Measurements from ENCODE around the gene S100PBP.

Gene S100PBP

DNA sequence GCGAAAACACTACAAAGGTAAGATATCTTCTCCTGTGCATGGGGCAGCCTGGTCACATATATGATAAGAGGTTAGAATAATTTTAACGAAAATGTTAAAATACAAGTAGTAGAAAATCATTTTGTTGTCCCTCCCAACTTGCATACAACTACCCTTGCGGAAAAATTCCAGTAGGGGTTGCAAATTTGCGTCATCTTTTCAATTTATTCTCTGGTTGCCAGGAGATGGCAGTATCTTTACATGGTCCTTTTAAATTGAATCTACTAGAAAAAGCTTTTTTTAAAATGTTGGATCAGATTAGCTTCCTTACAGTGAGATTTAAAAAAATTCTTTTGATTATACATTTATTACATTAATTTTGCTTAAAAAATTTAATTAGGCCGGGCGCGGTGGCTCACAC is 10.9 kb downstream of the S100PBP start:
- DNase-seq (ENCODE audit: low spot score) = no peak

DNA sequence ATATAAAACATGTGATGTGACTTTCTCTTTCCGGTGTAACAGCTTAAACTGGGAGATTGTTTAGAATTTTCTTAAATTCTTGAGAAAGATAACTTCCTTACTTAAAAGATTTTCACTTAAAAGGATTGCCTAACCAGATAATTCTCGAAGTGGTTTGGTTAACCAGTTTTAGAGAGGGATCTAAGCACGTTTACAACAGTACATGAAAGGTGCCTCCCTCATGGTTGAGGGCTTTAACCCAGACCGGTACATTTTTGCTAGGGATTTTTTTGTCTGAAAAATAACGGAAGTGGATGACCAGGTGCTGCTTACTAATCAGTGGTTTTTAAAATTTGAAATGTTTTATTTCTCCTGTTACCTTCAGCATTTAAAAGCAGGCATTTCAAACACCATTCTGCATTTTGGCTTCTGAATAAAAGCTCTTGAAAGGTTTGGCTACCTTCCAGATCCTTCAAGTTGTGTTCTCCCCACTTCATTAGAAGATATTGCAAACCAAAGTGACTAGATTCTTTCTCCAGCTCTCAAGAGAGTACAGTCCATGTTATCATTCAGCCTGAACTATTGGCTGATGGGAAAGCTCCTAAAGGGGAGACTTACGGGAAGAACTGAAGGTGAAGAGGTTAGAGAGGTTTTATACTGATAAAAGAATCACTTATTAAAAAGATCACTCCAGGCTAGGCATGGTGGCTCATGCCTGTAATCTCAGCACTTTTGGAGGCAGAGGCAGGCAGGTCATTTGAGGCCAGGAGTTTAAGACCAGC is 12.8 kb downstream of the S100PBP start:
- no peak for DNase-seq (ENCODE audit: low spot score)

DNA sequence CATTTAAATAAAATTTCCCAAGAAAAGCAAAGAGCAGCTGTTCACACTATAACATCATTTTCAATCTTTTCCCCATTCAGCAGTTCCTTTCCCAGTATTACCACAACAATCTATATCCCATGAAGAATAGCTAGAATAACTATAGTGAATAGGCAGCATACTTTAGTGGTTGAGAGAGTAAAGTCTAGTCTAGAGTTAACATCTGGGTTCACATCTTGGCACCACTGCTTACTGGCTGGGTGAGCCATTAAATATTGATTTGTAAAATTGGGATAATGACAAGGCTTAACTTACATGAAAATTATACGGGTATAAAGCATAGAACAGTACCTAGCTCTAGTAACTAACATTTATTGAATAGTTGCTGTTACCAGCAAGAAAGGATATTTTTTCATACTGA is 14.4 kb downstream of the S100PBP start:
- DNase-seq (ENCODE audit: low spot score) = no peak

DNA sequence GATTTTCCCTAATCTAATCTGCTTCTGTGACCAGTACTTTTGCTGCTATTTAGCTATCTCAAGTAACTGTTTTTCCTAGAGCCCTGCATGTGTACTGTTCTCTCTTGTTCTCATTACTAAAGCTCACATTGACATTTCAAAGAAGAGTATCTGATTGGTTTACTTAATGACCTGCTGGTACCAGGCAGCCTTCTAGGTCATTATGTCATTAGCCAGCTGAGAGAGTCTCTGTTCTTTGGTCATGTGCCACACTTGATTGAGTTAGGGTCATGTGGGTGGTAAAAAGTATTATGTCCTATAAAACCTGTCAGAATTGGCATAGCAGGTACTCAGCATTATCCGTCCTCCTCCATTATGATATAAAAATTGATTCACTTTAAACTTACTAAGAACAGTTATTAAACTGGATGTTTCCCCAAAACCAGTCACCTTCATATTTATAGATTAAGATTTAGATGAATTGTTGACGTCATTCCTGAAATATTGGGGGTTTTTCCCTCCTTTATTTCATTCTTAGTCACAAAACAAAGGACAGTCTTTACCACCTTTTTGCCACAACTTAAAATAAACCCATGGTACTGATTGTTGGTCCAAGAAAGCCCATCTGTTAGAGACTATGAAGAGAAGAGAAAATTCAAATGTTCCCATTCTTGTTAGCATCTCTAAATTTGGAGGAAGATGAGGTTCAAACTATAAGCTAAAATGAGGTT is 31.1 kb downstream of the S100PBP start:
- DNase-seq (ENCODE audit: low spot score) = no peak

DNA sequence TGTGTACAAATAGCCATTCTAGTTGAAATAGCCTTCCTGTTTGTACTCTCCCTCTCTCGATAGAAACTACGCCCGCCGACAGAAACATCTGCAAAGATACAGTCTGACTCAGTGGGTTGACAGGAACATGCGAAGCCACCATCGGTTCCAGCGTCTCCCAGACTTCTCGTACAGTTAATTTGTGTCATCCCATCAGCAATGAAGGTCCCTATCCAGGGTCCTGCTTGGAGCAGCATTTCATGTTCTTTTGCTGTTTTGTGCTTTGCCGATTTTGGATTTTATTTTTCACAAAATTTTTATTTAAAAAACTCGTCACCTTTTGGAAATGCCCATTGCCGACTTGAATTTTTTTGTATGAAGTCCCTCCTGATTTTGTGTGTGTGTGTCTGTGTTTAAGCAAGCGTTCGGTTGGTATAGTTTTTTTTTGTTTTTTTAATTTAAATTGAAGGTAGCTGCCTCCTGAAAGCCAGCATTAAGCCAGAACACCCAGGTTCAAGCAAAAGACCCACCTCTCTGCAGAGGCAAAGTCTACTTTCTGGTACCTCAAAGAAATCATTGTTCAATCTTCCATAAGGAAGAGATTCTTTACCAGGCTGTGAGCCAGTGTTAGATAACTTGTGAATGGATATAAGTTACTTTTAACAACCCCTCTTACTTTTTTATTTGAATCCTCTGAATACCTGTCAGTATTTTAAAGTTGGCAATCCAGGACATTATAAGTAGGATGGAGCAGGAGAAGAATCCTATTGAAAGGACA is 38.6 kb downstream of the S100PBP start:
- no peak for DNase-seq (ENCODE audit: low spot score)

DNA sequence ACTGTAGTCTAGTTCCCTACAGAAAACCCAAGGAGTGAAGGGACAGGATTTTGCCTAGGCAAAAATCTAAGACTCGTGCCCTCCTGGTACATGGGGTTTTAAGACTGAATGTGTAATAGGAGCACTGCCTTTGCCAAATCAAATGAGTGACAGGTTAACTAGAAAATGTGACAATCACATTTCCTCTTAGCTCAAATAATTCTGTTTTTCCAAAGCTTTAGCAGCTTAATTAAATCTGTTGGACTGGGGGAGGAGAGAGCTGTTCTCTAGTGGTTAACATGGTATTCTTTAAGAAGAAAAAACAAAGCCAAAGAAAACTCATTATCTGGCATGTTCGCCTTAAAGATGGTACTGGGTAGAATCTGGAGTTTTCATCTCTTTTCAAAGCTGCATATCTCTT is 40.7 kb downstream of the S100PBP start:
- no peak for DNase-seq (ENCODE audit: low spot score)

DNA sequence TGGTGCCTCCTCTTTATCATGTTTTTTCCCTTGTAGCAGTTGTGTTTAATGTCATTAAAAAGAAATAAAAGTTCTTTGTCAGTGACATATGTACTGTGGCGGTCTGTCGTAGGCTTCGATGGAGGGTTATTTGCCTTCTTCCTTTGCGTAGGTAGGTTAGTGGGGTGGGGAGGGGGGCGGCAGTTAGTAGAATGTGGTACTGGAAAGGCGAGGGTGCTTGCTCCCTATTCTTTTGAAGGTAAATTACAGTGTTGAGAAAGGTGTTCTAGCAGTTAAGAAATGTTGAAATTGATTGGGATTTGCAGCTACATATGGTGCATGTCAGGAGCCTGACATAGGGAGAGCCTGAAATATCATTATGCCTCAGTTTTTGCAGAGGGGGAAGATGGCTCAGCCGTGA is 41.3 kb downstream of the S100PBP start:
- DNase-seq (ENCODE audit: low spot score) = no peak

DNA sequence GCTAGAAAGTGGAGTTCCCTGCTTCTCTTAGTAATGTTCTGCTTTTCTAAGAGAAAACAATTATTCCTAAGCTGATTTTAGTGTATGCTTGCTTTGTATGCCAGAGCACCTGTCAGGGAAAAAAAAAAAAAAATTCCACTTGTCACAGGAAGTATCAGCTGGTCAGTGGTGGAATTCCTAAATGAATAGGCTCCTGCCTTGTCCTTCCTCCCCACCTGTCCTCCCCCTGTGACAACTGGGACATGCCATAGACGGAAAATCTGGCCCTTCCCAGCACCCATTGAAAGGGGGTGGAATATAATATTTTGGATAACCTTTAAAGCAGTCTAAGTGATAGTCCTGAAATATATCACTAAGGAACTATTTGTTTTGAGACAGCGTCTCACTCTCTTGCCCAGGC is 42.5 kb downstream of the S100PBP start:
- no peak for DNase-seq (ENCODE audit: low spot score)

DNA sequence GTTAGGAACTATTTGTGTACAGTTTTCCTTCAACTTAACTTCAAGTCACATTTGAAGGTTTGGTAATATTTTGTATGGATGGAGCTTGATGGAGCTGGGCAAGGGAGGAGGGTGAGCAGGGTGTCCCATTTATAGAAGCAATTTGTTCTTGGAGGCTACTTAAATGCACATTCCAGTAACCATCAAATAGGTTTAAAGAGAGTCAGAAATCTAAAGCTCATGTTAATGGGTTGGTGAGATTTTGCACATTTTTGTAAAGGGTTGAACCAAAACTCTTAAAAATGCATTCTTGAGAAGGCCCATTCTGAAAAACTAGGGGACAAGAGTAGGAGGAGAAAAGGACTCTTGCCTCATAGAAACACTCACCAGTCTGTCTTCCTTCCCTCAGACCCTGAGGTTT is 43.1 kb downstream of the S100PBP start:
- DNase-seq (ENCODE audit: low spot score) = no peak

DNA sequence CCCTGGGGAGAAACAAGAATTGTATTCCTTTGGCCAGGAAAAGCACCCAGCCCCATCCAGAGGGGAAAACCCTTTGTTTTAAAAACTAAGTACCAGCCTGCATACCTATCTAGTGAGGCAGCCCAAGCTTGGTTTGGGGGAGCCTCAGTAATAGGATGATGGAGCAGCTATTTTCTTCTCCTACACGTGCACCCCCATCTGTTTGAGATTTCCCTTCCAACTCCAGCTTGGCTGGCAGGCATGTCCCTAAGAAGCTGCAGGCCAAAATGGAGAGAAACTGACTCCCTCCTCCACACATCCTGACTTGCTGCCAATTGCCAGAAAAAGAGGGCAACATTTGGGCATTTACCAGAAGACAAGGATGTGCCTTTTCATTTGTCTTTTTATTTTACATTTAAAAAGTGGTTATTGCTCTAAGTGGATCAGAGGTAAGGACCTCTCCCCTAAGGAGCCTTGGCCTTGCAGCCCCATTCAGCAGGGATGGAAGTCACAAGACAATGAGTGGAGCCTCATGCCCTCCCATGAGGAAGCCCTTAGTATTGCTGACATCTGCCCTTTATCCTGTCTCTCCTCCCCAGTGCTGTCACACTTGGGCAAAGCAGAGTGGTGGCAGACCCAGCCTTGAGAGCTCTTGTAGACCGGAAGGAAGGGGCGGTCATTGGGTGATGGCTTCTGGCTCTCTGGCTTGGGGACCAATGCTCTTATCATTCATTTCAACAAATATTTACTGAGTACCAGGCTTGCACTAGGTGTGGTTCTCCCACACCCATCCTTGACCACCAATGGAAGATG is 44.6 kb downstream of the S100PBP start:
- peak; percentile 54 for DNase-seq (ENCODE audit: low spot score)

DNA sequence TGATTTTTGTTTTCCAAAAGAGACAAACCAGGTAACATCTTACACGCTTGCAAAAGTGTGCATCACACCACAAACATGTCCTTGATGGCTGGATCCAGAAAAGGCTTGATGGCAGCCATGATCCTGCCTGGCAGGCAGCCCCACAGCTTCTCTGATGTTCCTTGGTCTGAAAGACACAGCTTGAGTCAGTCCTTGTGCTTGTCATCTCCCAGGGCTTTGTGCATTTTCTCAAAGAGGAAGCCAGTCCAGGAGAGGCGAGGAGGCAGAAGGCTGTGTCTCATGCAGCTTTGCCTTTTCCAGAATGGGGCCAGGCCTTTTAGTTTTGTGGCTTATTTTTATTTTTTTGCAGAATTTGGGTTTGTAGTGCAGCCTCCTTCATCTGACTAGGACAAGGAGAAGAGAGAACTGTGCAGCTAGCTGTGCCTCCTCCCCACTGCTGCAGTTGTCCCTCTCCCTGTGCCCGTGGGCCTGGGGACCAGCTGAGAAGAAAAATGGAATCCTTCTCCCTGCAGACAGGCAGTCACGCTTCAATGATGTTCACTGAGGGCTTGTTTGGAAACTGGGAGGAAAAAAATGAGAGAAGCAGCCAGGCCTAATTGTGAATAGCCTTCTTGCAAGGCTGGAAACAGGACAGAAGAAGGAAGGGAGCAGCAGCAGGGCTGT is 45.9 kb downstream of the S100PBP start:
- no peak for DNase-seq (ENCODE audit: low spot score)

DNA sequence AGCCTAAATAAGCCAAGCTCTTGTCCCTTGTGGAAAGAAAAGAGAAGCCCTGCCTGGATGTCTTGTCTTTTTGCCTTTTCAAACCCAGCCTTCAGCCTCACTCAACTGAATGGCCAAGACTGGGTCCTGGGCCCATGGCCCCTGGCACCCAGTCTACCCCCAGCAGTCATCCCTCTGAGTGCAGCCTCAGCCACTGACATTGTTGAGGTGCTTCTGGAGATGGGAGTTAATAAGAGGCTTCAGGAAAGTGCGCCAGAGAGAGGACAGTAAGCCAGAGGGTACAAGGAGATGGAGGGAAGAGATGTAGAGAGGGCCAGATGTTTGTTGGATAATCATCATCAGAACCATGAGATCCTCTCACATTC is 46.4 kb downstream of the S100PBP start:
- DNase-seq (ENCODE audit: low spot score) = no peak

DNA sequence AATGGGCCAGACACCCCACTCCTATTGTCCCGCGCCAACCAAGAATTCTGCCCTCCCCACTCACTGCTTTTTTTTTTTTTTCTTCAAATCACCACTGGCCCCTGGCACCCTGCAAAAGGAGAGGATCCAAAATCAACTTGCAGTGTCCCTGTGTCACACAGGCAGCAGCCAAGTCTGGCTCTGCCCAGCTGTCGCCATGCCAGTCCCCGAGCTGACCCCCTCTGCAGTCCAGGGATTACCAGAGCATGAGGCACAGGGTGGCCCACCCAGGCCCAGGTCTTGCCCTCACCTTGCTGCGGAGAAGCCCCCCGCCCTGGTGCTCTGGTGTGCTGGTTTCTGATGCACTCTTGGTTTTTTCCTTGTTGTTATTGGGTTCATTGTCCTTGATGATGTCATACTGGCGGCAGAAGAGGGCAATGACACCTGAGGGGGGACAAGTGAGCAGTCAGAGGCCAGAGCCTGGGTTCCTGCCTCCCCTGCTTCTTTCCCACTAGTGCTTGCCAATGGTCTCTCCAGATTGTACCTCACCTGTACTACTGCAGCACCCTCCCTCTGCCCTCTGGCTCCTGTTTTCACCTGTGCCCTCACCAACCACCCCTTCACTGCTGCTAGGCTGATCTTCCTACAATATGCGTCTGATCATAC is 47.0 kb downstream of the S100PBP start:
- DNase-seq (ENCODE audit: low spot score) = no peak

DNA sequence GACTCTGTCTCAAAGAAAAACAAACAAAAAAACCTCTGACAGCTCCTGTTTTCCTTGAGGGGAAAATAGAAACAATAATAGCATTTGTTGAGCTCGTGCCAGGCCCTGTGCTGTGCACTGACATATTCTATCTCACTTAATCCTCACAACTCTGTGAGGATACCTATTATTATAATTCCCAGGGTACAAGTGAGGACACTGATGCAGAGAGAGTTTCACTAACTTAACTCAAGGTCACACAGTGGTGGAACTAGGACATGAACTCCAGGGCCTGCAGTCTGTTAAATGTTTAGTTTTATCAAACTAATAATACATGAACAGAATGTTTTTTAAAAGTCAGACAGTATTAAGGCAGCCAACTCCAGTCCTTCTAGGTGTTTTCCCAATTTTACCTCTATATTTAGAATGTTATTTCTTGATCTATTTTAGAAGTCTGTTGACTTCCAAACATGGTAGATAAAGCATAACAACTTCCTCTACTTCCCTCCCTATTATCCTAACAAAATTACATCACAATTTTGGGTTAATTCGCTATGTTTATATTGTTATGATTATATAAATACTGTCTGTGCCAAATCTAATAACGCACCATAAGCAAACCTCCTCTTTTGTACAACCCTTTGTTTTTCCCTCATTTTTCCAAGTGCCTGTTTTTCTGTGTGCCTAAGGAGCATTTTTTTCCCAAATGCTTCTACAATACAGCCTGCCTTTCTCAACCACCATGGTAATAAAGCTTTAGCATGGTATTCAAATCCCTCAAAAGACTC is 48.4 kb downstream of the S100PBP start:
- DNase-seq (ENCODE audit: low spot score) = no peak

DNA sequence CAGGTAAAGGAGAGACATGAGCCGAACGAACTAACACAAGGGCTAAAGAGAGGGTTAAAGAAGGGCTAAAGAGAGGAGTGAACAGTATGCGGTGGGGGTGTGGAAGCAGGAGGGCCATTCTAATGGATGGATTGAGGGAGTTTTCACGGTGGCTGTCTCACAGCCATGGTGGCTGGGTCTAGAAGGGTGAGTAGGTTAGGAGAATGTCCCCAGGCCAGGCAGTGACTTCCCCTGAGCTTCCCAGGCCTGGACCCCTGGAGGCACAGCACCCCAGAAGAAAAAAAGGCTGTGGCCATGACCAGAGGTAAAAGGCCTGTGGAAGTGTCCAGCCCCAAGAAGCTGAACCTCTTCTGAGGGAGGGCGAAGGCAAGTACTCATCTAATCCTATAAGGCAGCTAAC is 49.7 kb downstream of the S100PBP start:
- DNase-seq (ENCODE audit: low spot score) = no peak

DNA sequence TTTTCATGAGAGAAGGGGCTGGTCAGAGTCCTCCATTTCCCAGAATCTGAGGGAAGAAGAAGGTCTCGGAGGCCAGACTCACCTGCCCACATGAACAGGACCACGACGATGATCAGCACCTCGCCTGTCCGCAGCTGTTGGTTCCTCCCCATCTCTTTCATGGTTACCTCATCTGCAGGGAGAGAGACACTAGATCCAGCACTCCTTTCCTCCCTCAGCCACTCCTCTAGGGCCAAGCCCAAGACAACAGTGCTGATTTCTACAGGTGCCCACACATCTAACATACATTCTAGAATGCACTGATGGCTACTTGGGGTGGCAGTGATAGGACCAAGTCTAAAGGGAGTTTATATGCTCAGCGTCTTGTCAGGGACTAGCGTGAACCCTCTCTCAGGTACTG is 50.2 kb downstream of the S100PBP start:
- no peak for DNase-seq (ENCODE audit: low spot score)

DNA sequence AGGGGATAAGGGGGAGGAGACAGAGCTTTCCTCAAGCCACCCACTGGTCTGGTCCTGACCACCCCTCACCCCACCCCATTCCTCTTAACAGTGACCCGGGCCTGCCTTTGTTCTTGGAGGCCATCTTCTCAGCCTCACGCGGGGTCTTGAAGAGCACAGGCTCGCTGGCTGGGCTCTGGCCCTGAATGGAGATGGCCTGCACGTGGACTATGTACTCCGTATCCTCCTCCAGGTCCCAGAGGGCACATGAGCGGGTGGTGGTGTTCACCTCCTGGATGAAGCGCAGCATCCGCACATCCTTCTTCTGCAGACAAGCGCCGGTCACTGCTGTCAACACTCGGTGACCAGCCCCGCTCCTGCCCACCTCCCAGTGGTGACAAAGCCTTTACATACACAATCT is 50.6 kb downstream of the S100PBP start:
- DNase-seq (ENCODE audit: low spot score) = no peak

DNA sequence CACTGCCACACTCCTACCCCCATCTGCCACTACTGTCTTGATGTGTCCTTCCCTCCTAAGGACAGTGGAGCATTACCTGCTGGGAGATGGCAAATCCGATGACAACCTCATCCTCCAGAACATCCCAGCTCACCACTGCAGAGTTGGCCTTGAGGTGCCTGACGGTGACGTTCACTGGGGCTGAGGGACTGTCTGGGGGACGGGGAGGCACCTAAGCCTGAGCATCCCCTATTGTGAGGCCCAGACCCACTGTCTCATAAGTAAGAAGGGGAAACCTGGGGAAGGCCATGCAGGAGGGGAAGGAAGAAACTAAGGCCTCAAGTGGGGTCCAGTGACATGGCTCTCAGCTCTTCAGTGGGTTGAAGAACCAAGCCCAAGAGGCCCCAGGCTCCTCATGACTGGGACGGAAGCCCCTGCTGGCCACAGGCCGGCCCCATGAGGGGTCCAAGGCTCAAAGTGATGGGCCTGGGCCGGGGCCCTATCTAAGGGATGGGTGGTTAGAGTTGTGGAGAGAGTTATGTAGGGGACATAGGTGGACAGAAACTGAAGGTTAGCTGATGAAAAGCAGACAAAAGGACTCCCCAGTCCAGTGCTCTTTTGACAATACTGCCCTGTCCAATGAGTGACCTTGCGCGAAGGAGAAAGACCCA is 51.5 kb downstream of the S100PBP start:
- no peak for DNase-seq (ENCODE audit: low spot score)

DNA sequence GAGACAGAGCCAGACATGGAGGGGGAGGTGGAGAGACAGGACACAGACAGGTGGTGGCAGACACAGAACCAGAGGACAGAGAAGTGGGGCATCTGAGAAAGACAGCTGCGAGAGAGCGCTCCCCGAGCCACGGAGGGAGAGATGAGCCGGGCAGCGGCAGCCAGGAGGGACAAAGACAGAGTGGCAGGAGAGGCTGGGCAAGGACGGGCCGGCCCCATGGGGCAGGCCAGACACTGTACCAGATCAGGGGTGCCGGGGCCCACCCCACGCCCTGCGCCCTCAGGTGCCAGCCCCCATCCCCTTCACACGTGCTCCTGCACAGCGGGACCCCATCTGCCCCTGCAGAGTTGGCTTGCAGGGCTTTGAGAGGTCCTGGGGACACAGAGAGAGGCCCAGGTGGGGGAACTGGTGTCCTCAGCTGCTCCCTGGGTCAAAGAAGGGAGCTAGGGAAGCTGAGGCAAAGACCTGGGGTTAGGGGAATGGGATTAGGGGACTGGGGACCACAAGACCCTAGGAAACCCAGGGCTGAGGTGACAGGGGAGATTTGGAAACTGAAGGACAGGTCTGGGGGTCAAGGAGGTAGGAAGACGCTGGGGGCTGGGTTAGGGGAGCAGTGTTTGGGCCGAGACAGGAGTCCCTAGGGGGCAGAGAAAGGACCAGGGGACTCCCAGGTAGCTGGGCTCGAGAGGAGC is 52.6 kb downstream of the S100PBP start:
- DNase-seq (ENCODE audit: low spot score) = no peak
